ENCODE results near the gene RALY.

Gene RALY

DNA sequence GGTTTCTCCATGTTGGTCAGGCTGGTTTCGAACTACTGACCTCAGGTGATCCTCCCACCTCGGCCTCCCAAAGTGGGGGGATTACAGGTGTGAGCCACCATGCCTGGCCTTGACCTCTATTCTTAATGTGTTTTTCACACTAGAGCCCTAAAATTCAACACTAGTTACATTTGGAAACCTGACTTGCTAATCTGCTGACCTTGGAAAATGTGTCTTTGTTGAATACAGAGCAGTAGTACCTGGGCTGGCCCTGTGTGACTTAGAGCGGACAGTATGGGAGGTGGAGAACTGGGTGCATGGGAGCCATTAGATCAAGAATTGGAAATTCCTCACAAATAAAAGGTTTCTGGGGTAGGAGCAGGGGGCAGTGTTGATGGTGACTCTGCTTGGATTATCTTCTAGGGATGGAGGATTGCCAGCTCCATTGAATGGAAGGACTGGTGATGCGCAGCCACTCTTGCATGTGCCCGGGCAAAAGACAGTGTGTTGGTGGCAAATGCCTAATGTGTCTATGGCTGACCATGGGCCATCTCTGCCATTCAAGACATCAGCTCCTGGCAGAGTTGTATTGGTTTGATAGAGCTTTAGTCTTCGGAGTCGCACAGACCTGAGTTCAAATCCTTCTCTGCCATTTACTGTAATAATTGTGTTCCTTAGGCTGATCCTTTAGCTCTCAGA, 53.4 kb downstream of the RALY start:
- no peak for DNase-seq (ENCODE audit: low read depth)

GRCh38 chr20:34047917-34048316, 54.2 kb downstream of the RALY start:
- DNase-seq (ENCODE audit: low read depth): no peak

DNA sequence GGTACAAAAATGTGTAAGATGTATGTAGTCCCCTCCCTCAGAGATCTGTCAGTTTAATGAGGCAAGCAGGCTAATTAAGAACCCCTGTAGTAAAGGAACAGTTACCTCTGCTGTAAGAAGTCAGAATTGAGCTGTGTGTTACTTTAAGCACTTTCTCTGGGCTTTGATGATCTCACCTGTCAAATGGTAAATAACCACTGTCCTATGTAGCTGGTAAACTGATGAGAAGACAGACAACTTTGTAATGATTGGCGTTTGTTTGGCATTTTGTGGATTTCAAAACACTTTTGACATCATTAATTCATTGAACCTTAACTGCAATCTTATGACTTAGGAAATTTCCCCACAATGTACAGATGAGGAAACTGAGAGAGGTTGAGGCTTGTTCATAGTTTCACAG, 55.7 kb downstream of the RALY start:
- DNase-seq (ENCODE audit: low read depth): no peak

GRCh38 chr20:34049897-34050695, 56.4 kb downstream of the RALY start:
- DNase-seq (ENCODE audit: low read depth): no peak

- no peak for DNase-seq (ENCODE audit: low read depth)
These were observed 58.7 kb downstream of the RALY start for GRCh38 chr20:34052414-34052813.

DNA sequence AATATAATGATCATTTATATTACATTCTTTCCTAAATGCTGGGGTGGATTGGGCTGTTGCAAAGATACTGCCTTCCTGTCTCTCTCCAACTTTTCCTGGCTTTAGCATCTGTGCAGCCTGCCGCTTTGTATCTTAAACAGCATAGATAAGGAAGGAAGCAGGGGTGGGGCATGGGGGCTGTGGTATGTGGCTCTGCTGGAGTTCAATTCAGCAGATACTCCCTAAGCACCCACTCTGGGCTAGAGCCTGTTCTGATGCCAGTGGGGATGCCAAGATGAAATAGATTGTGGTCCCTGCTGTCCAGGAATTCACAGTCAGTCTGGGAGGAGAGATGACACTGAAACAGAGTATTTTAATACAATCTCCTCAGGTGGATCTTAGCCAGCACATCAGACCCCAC, 61.6 kb downstream of the RALY start:
- DNase-seq (ENCODE audit: low read depth): no peak

DNA sequence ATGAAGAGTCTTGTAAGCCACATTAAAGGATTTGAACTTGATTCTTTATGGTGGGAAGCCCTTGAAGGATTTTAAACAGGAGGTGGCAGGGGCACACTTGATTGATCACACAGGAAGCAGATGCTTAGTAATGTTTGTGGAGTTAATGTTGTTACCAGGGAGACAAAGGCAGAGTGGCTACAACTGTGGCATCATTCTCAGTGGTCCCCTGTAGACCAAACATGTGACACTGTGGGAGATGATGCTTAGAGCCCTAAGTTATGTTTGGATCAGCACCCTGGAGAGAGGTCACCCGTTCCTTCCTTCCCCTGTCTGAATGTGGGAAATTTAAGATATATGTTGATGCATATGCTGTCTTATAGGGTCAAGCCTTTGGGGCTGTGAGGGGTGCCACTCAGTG, 65.1 kb downstream of the RALY start:
- DNase-seq (ENCODE audit: low read depth): no peak

GRCh38 chr20:34060970-34061369, 67.3 kb downstream of the RALY start:
- DNase-seq (ENCODE audit: low read depth): no peak

DNA sequence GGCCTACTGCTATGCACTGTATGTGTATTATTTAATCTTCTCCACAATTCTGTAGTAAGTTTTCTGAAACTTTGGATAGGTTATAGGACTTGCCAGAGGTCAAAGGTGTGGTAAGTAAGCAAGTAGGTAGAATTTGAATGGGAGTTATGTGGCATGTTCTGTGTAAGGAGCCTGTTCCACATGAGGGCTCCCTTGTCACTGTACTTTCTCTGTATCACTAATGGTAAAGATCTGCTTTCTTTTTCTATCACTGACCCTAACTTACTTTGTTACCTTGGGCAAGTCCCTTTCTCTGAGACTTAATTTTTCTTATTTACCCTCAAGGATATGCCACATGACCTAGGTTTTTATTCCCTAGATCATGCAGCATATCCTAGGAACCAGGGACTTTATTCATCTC, 68.0 kb downstream of the RALY start:
- no peak for DNase-seq (ENCODE audit: low read depth)

- DNase-seq (ENCODE audit: low read depth): peak; percentile 78
These were observed 69.1 kb downstream of the RALY start for GRCh38 chr20:34062570-34063482.

- no peak for DNase-seq (ENCODE audit: low read depth)
These were observed 70.6 kb downstream of the RALY start for GRCh38 chr20:34064286-34064685.

- peak; percentile 89 for DNase-seq (ENCODE audit: low read depth)
These were observed 71.5 kb downstream of the RALY start for GRCh38 chr20:34065260-34065659.

DNA sequence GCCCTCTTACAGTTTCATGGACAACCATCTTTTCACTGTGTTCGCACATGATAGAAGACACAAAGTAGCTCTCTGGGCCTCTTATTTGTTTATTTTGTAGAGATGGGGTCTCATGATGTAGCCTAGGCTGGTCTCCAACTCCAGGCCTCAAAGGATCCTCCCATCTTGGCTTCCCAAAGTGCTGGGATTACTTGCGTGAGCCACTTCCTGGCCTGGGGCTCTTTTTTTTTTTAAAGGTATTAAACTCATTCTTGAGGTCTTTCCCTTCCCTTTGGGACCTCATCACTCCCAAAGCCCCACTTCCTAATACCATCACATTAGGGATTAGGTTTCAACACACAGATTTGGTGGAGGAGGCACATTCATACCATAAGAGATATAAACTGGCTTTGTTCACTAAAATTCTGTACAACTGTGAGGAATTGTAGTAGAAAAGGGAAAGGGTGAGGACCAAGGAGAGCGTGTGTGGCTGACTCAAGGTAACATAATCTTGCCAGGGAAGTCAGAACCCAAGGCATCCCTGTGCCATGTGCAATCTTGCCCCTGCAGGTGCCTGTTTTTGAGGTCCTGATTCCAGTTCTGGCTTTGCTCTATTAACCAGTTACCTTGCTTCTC, 72.9 kb downstream of the RALY start:
- DNase-seq (ENCODE audit: low read depth): peak; percentile 82

DNA sequence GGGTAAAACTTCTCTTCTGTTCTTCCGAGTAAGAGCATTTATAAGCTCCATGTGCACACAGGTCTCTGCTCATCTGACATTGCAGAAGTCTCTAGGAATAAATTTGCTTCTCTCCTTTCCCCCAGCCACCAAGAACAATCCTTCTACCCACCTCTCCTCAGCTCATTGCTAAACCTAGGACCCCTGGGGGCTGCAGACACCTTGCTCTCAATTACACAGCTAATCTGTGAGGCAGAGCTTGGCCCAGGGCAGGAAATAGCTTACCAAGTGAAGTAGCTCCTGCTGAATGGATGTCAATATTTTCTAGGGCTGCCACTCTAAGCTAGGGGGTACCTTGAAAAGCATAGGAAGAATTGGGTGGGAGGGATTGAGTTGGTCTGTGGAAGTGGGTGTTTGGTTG, 74.3 kb downstream of the RALY start:
- DNase-seq (ENCODE audit: low read depth): no peak

DNA sequence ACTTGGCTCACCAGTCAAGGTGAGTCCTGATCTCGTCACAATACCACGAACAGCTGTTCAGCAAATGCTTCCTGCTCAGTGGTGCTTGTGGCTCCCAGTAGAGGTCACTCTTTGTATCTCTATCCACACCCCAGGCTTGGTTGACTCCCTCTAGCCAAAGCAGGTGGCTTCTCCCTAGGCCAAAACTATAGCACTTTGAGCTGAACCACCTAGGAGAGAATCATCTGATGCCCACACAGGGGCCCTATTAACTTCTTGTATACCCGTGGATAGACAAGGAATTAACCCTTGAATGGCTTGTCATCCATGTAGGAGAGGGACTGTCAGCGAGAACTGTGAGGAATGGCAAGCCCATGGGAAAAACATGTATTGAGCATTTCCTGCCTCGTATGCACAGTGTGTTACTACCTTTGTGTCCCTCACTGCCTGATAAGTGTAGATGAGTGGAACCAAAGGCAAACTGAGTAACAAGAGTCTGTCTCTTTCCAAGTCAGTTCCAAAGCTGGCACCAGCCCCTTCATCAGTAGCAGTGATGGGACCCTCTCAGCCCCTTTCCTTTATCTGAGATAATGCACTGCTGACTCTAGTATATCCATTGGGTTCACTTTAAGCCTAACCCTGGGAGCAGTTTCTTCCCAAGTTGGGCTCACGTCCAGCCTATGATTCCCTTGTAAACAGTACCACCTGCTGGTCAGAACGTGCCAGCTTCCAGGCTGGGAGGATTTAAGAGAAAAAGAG, 75.8 kb downstream of the RALY start:
- peak; percentile 88 for DNase-seq (ENCODE audit: low read depth)

DNA sequence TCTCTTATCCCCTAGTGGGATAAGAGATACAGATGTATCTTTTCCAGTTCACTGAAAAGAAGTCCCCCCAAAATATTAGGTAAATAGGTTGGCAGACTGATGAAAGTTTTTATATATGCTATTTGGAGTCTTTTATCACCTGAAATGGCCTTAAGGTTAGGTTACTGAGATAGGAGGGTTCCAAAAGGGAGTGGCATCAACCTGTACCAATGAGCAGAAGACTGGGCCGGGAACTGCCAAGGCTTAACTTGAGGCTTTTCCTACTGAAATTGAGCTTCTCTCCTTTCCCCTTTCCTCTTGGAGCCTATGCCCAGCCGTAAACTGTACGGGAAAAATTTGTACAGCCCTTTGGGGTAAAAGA, 76.3 kb downstream of the RALY start:
- no peak for DNase-seq (ENCODE audit: low read depth)

DNA sequence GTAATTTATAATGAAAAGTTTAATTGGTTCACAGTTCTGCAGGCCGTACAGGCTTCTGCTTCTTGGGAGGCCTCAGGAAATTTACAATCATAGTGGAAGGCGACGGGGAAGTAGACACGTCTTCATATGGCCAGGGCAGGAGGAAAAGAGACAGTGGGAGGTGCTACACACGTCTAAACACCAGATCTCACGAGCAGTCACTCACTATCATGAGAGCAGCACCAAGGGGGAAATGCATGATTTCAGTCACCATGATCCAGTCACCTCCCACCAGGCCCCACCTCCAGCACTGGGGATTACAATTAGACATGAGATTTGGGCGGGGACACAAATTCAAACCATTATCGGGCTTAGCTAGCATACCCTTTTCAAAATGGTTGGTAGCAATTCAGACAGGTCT, 77.1 kb downstream of the RALY start:
- DNase-seq (ENCODE audit: low read depth): no peak

- DNase-seq (ENCODE audit: low read depth): no peak
These were observed 78.4 kb downstream of the RALY start for GRCh38 chr20:34072076-34072475.

- DNase-seq (ENCODE audit: low read depth): no peak
These were observed 79.1 kb downstream of the RALY start for GRCh38 chr20:34072778-34073177.

GRCh38 chr20:34074101-34074760, 80.5 kb downstream of the RALY start:
- peak; percentile 58 for DNase-seq (ENCODE audit: low read depth)

- DNase-seq (ENCODE audit: low read depth): no peak
These were observed 81.9 kb downstream of the RALY start for GRCh38 chr20:34075647-34076046.
